HG03196 (cell line): ENCODE measurements around the gene OR52K1.

ENCODE experiments used
- ATAC-seq: cut with Tn5 transposase; IDR thresholded peaks from one replicate; pipeline ENCODE4 v1.9.1; 2021; ENCODE audit not compliant: unreplicated experiment

The OR52K1 gene

DNA sequence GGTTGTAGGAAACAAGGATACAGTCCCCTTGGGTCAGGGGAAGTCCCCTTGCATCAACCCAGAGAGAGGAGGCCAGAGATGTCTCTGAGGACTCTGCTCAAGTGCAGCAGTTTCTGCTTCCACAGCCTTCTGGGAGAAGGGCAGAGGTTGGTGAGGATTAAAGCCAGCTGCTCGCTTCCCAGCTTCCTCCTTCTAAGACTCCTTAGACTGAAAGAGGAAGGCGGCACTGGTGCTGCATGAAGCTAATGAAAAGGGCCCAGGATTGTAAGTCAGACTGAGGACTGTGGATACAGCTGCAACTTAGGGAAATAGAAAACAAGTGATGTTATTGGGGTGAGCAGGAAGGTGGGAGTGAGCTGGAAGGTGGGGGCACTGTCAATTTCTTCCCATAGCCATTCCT lies at the start of gene OR52K1:
TSS of gene OR52K1 (plus strand) at position 202 of the 400 bp plus-strand sequence. CDS start 6,255 bp downstream, outside the sequence.
- ATAC-seq: no peak

GRCh38 chr11:4433856-4434255 lies 48.6 kb upstream of the OR52K1 start:
- no peak for ATAC-seq

DNA sequence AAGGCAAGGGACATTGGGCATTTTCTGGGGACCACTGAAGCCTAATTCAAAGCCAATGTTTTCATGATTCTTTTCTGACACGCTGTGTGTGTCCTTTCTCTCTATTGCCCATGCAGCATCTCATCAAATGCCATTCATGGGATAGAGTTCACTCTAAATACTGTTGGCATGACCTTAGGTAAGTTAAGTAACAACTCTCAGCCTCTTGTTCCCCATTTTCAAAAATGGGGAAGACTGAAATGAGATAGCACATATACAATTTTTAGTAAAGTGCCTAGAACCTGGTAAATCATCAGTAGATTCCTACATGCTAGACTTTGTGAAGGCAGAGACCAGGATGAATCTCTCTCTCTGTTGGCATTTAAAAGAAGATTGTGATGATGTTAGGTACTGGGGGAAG lies 46.0 kb upstream of the OR52K1 start:
- ATAC-seq: no peak

- ATAC-seq: no peak
Observed at GRCh38 chr11:4441515-4441914, 40.9 kb upstream of the OR52K1 start.

GRCh38 chr11:4443232-4443891 lies 39.1 kb upstream of the OR52K1 start:
- ATAC-seq: no peak

DNA sequence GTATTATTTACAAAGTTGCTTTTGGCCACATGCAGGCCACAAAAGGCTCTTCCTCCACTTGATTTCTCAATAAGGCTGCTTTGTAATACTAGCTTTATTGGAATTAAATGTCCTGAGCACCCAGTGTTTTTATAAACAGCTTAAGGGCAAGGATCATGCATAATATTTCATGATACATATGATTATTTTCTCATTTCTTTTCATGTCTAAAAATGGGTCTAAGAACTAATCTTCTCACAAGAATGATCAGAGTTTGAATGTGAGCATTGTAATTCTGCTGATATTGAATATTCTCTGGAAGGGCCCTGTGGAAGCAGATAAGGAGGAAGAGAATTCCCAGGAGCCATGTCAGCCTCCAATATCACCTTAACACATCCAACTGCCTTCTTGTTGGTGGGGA lies 33.5 kb upstream of the OR52K1 start, which contains the start of gene OR52K2:
TSS of gene OR52K2 (plus strand) at position 301 of the 400 bp plus-strand sequence. CDS start at position 346, 45 bp downstream.
- no peak for ATAC-seq

GRCh38 chr11:4453118-4453517 lies 29.3 kb upstream of the OR52K1 start:
- no peak for ATAC-seq

- ATAC-seq: no peak
Observed at GRCh38 chr11:4454021-4454420, 28.4 kb upstream of the OR52K1 start.

DNA sequence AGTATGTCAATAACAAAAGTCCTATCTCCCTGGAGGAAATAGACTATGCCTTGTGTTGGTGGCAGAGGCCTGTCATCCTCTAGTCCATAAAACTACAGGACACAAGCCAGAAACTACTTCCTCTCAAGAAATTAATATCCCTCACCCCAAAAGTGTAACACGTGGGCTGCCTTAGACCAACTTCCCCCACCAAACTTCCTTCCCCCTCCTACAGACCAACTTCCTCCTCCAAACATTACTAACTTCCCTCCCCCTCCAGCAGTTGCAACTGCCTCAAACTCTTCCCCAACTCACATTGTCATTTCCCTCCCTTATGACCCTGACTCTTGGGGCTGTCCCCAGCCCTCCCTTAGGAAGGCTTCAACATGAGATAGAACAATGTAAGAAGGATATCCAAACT lies 27.0 kb upstream of the OR52K1 start:
- ATAC-seq: no peak

DNA sequence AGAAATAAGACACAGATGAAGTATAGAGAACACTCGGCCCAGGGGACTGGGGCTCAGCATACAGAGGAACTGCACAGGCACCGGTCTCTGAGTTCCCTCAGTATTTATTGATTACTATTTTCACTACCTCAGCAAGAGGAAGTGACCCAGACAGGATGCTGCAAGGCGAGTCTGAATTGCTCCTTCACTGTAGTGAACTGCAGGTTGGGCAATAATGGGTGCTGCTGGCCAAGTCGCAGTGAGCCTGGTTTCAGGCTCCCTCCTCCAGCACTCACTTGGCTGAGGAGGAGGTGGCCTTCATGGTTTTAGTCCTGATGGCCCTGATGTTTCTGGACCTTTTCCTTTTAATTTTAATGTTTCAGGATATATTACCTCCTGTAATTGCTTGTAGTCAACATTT lies 22.9 kb upstream of the OR52K1 start:
- ATAC-seq: no peak

DNA sequence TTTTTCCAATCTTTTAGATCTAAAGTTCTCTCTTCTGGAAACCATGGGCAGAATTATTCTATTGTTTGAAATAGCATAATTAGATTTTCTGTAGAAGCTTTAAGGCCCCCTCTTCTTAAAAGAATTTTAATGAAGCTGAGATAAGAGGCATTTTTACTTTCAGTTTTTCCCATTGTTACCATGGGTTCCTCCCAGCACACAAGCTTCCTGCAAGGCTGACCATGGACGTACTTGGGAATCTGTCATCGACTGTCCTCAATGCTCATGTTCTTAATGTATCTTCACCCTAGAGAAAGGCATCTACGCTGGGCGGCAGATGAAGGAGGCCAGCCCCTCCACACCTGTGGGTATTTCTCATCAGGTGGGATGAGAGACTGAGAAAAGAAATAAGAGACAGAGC lies 22.3 kb upstream of the OR52K1 start:
- ATAC-seq: no peak

DNA sequence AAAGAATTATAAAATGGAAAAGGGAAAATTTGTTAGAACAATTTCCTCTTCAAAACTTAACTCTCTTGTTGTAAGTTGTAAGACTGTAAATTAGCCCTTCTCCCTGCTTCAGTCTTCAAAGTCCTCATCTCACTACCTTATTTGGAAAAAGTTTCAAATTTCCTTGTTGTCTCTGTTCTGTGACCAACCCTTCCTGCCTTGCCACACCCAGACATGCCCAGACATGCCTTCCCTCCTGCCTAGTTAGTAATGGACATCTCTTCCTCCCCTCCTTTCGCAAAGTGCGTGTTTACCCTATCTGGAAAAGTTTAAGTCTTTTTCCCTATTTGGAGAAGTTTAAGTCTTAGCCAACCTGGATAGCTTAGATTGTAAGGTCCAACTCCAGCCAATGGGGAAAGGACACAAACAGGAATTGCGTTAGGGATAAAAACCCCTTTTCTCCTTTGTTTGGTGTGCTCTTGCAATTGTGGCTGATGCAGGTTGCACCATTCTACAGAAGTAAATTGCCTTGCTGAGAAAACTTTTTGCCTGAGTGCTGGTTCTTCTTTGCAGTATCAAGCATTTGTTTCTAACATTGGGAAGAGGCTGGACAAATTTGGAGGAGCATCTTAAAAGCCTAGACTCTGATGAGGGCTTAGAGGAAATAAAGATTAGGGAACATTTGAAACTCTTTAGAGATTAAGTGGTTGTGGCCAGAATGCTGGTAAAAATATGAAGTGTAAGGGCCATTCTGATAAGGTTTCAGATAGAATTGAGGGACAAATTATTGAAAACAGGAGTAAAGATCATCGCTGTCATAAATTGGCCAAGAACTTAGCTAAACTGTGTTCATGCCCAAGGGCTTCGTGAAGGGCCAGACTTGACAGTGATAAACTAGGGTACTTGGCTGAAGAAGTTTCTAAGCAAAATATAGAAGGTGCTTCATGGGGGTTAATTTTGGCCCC lies 18.0 kb upstream of the OR52K1 start:
- ATAC-seq: no peak

GRCh38 chr11:4465407-4465806 lies 17.0 kb upstream of the OR52K1 start:
- ATAC-seq: no peak

- no peak for ATAC-seq
Observed at GRCh38 chr11:4466131-4466870, 16.1 kb upstream of the OR52K1 start.

GRCh38 chr11:4466871-4467442 lies 15.5 kb upstream of the OR52K1 start:
- ATAC-seq: no peak

GRCh38 chr11:4467811-4468606 lies 14.4 kb upstream of the OR52K1 start:
- no peak for ATAC-seq

- no peak for ATAC-seq
Observed at GRCh38 chr11:4479644-4480043, 2.8 kb upstream of the OR52K1 start.

DNA sequence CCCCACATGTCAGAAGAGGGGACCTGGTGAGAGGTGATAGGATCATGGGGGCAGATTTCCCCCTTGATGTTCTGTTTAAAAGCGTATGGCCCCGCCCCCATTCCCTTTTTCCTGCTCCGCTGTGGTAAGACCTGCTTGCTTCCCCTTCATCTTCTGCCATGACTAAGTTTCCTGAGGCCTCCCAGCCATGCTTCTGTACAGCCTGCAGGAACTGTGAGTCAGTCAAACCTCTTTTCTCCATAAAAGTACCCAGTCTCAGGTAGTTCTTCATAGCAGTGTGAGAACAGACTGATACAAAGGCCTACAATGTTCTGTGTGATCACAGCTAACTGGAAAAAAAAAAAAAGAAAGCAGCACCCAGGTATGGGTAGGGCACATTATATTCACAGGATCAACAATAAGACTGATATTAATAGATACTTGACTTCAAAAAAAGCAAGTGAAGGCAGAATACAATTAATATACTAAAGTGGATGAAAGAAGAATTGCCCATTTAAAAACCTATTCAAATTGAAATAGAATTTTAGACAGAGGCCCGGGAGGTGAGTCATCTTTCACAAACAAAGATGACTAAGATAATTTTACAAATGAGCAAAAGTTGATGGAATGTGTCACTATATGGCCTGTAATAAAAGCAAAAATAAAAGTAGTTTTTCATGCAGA lies 1.7 kb upstream of the OR52K1 start:
- no peak for ATAC-seq

DNA sequence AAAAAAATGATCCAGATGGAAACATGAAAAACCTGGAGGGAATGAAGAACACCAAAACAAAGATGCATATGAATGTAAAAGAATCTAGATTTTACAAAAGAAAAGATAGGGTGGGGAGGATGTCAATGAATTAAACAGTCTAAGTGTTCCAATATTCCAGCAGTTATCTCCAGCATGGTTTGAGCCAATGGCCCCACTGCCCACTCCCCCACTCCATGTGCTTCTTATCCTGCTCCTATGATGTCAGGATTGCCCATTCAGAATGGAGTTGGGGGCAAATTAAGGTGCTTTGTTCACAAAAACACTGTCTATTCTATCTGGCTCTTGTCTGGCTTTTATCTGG lies 1.2 kb upstream of the OR52K1 start:
- no peak for ATAC-seq

DNA sequence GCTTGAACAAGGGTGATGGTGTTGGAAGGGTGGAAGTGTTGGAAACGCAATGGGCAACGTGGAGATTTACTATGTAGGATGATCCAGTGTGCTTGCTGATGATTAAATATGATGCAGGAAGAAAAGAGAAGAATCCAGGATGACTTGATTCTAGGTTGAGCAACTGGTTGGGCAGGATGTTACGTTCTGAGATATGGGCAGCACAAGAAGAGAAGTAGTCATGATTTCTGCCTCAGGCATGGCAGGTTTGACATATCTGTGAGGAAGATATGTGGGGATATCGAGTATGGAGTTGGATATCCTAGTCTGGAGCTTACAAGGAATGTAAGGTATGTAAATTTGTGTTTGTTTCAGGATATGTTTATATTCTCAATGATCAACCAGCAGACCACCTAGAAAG lies 1.9 kb downstream of the OR52K1 start:
- ATAC-seq: no peak
